Tibial nerve (tissue), 4 donors: ENCODE measurements around the gene MRPL40. TPM values are rescaled to one million over a fixed set of nuclear protein-coding genes. Genes with fewer than 3 reads are reported as not detected.

ENCODE experiments used
- DNase-seq, 2 donors: peaks; one replicate each; pipeline ENCODE4 v3.0.0-alpha.2; 2019; ENCODE audit warnings: low spot score in 2 of 2
- H3K27ac ChIP-seq, 4 donors: fragments of 200-600 bp; sonication (generic) in 3 of 4; one replicate each; pipeline ENCODE4 v1.5.1; 2017 to 2019; ENCODE audit warnings: mild to moderate bottlenecking in 1 of 4
- H3K27me3 ChIP-seq, 2 donors: fragments of 200-600 bp; sonication (generic) in 1 of 2; one replicate each; pipeline versions ENCODE4 v1.5.1 to v1.6.0; 2017 to 2019
- H3K36me3 ChIP-seq, 3 donors: fragments of 200-600 bp; sonication (generic); one replicate each; pipeline ENCODE4 v1.5.1; 2018 to 2019
- H3K4me1 ChIP-seq, 4 donors: fragments of 200-600 bp; sonication (generic) in 3 of 4; one replicate each; pipeline ENCODE4 v1.5.1; 2017 to 2019
- H3K4me3 ChIP-seq, 4 donors: fragments of 200-600 bp; sonication (generic) in 3 of 4; one replicate each; pipeline ENCODE4 v1.5.1; 2017 to 2019; ENCODE audit warnings: mild to moderate bottlenecking in 1 of 4, moderate library complexity in 1 of 4
- H3K9me3 ChIP-seq, 4 donors: fragments of 200-600 bp; sonication (generic) in 3 of 4; one replicate each; pipeline ENCODE4 v1.5.1; 2017 to 2019
- CTCF ChIP-seq, 5 experiments: fragments of 200-600 bp in 3 of 5; fragments of 450-650 bp in 2 of 5; sonication (generic) in 3 of 5; IDR thresholded peaks; one replicate each; pipeline ENCODE4 v1.5.1; 2016 to 2019; ENCODE audit warnings: antibody characterized with exemption in 5 of 5, mild to moderate bottlenecking in 3 of 5, moderate library complexity in 2 of 5
- EP300 ChIP-seq, 2 donors: sonication (generic); formaldehyde crosslinking; IDR thresholded peaks; one replicate each; pipeline ENCODE4 v1.6.1; 2017; ENCODE audit warnings: antibody characterized with exemption in 2 of 2, mild to moderate bottlenecking in 1 of 2
- POLR2A ChIP-seq, 2 donors: fragments of 450-650 bp; IDR thresholded peaks; one replicate each; pipeline ENCODE4 v1.6.1; 2017; ENCODE audit warnings: antibody characterized with exemption in 2 of 2, mild to moderate bottlenecking in 2 of 2, moderate library complexity in 2 of 2
- WGBS, 2 donors: methylation state at CpG; one replicate each; pipeline ENCODE4 v1.1.5; 2018; 5-methylcytosine and 5-hydroxymethylcytosine counted together
- total RNA-seq, 4 donors: library from RNA; depleted of rRNA; stranded (reverse); fragments of >200 nt; gene quantifications; one replicate each; pipeline ENCODE4 v1.1.0, GENCODE V29; 2016

The MRPL40 gene
- total RNA-seq, 4 donors from 2014 or later, result 11.4 to 37.8 (median 23.8) TPM

- H3K4me1 ChIP-seq, result peaks cover 0 to 21% (median 4%) of the 10 kb centered on the region in 4 donors
- no peak overlapping the region for H3K4me3 ChIP-seq
- no peaks in the 10 kb centered on the region for H3K9me3 ChIP-seq
- no peak overlapping the region for H3K27ac ChIP-seq
- WGBS, 2 donors, result 90 to 92% methylated on average over 8 of the region's 8 CpGs
- no peaks in the 10 kb centered on the region for H3K27me3 ChIP-seq
- TF ChIP-seq POLR2A (IDR thresholded peaks at IDR 0.05) (no peak), EP300 (IDR thresholded peaks at IDR 0.05) (no peak), CTCF (IDR thresholded peaks at IDR 0.05) (no peak)
- DNase-seq, result no peak
- H3K36me3 ChIP-seq, result peaks cover 0 to 82% (median 31%) of the 10 kb centered on the region in 3 donors
Observed at GRCh38 chr22:19472233-19472632, 39.9 kb downstream of the MRPL40 start.

- H3K27me3 ChIP-seq, result no peaks in the 10 kb centered on the region
- peaks cover 0 to 33% (median 12%) of the 10 kb centered on the region in 4 donors for H3K4me1 ChIP-seq
- no peak for DNase-seq
- H3K4me3 ChIP-seq, result no peak overlapping the region
- peaks cover 0 to 68% (median 19%) of the 10 kb centered on the region in 3 donors for H3K36me3 ChIP-seq
- 53 to 79% methylated on average over 2 to 3 of the region's 3 CpGs for WGBS, 2 donors
- TF ChIP-seq POLR2A (IDR thresholded peaks at IDR 0.05) (no peak), EP300 (IDR thresholded peaks at IDR 0.05) (no peak), CTCF (IDR thresholded peaks at IDR 0.05) (no peak)
- H3K27ac ChIP-seq, result no peak overlapping the region
- H3K9me3 ChIP-seq, result no peaks in the 10 kb centered on the region
Observed at GRCh38 chr22:19473578-19473977, 41.2 kb downstream of the MRPL40 start.

GRCh38 chr22:19476023-19476422 lies 43.7 kb downstream of the MRPL40 start:
- Histone ChIP-seq H3K4me1 (peaks cover 0 to 41% (median 16%) of the 10 kb centered on the region in 4 donors), H3K27ac (no peak overlapping the region), H3K36me3 (peaks cover 0 to 44% (median 0%) of the 10 kb centered on the region in 3 donors), H3K4me3 (no peak overlapping the region), H3K9me3 (no peaks in the 10 kb centered on the region), H3K27me3 (no peaks in the 10 kb centered on the region)
- TF ChIP-seq POLR2A (IDR thresholded peaks at IDR 0.05) (no peak), CTCF (IDR thresholded peaks at IDR 0.05) (no peak), EP300 (IDR thresholded peaks at IDR 0.05) (no peak)
- 64 to 67% methylated on average over 3 of the region's 3 CpGs for WGBS, 2 donors
- no peak for DNase-seq

GRCh38 chr22:19477321-19478044 lies 45.1 kb downstream of the MRPL40 start:
- WGBS, 2 donors, result 22 to 23% methylated on average over 5 of the region's 5 CpGs
- TF ChIP-seq POLR2A (IDR thresholded peaks at IDR 0.05) (no peak), EP300 (IDR thresholded peaks at IDR 0.05) (no peak), CTCF (IDR thresholded peaks at IDR 0.05) (peak in 1 of 5 experiments; percentile 13)
- Histone ChIP-seq H3K27ac (peak overlapping the region in 2 of 4 donors; percentile 90 to 99), H3K9me3 (no peaks in the 10 kb centered on the region), H3K36me3 (peaks cover 0 to 29% (median 0%) of the 10 kb centered on the region in 3 donors), H3K4me3 (peak overlapping the region in 3 of 4 donors; percentile 65 to 97 (median 89)), H3K27me3 (no peaks in the 10 kb centered on the region), H3K4me1 (peaks cover 0 to 41% (median 16%) of the 10 kb centered on the region in 4 donors)
- no peak for DNase-seq
